Loucy (cell line): ENCODE measurements around the gene CORO2A.

ENCODE experiments used
- EZH2phosphoT487 ChIP-seq: fragments of 200-600 bp; IDR thresholded peaks from 2 replicates; pipeline ENCODE4 v1.6.1; 2018; ENCODE audit warnings: antibody characterized with exemption, mild to moderate bottlenecking, moderate library complexity, borderline replicate concordance
- TF ChIP-seq, protein P1 (sequence below): fragments of 200-600 bp; sonication (generic); conservative IDR thresholded peaks from 2 replicates; pipeline ENCODE4 v1.5.1; 2014; ENCODE audit warnings: mild to moderate bottlenecking, antibody characterized with exemption, low read length

DNA sequence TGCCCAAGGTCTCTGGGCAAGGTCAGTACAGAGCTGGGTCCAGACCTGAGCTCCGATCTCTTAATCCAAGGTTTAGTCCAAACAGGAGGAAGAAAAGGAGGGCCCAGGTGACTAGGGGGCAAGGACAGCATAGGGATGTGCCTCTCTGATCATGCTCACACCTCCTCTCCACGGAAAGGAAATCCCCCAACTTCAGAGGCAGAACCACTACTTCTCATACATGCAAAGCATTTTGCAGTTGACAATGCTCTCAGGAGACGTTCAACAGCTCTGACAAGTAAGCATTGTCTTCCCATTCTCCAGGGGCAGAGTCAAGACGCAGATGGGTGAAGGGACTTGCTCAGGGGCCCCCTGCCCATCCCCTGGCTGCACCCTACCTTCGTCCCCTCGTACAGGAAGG lies 8.7 kb upstream of the CORO2A start:
- no peak for TF ChIP-seq EZH2phosphoT487
- TF ChIP-seq, protein P1, sequence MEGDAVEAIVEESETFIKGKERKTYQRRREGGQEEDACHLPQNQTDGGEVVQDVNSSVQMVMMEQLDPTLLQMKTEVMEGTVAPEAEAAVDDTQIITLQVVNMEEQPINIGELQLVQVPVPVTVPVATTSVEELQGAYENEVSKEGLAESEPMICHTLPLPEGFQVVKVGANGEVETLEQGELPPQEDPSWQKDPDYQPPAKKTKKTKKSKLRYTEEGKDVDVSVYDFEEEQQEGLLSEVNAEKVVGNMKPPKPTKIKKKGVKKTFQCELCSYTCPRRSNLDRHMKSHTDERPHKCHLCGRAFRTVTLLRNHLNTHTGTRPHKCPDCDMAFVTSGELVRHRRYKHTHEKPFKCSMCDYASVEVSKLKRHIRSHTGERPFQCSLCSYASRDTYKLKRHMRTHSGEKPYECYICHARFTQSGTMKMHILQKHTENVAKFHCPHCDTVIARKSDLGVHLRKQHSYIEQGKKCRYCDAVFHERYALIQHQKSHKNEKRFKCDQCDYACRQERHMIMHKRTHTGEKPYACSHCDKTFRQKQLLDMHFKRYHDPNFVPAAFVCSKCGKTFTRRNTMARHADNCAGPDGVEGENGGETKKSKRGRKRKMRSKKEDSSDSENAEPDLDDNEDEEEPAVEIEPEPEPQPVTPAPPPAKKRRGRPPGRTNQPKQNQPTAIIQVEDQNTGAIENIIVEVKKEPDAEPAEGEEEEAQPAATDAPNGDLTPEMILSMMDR, result no peak
